Measurements from ENCODE around the gene NUAK1.

NUAK1 gene

GRCh38 chr12:106063826-106064720 lies 74.7 kb downstream of the NUAK1 start:
- DNase-seq (ENCODE audit: low read depth in 2 of 2), result no peak

- DNase-seq (ENCODE audit: low read depth in 2 of 2), result no peak
Measured at GRCh38 chr12:106062693-106063092, 76.1 kb downstream of the NUAK1 start.

GRCh38 chr12:106058256-106059182 lies 80.2 kb downstream of the NUAK1 start:
- DNase-seq (ENCODE audit: low read depth in 2 of 2), result no peak

GRCh38 chr12:106054049-106054448 lies 84.7 kb downstream of the NUAK1 start:
- no peak for DNase-seq (ENCODE audit: low read depth in 2 of 2)

- DNase-seq (ENCODE audit: low read depth in 2 of 2), result no peak
Measured at GRCh38 chr12:106051853-106052531, 86.8 kb downstream of the NUAK1 start.

GRCh38 chr12:106049546-106049945 lies 89.2 kb downstream of the NUAK1 start:
- no peak for DNase-seq (ENCODE audit: low read depth in 2 of 2)

GRCh38 chr12:106049105-106049504 lies 89.6 kb downstream of the NUAK1 start:
- DNase-seq (ENCODE audit: low read depth in 2 of 2), result no peak

GRCh38 chr12:106048676-106049075 lies 90.1 kb downstream of the NUAK1 start:
- DNase-seq (ENCODE audit: low read depth in 2 of 2), result no peak

GRCh38 chr12:106048016-106048415 lies 90.7 kb downstream of the NUAK1 start:
- no peak for DNase-seq (ENCODE audit: low read depth in 2 of 2)

GRCh38 chr12:106046947-106047346 lies 91.8 kb downstream of the NUAK1 start:
- DNase-seq (ENCODE audit: low read depth in 2 of 2), result no peak

GRCh38 chr12:106046301-106046846 lies 92.4 kb downstream of the NUAK1 start:
- DNase-seq (ENCODE audit: low read depth in 2 of 2), result no peak

GRCh38 chr12:106045251-106045674 lies 93.5 kb downstream of the NUAK1 start:
- no peak for DNase-seq (ENCODE audit: low read depth in 2 of 2)

GRCh38 chr12:106044773-106045172 lies 94.0 kb downstream of the NUAK1 start:
- DNase-seq (ENCODE audit: low read depth in 2 of 2), result no peak

- no peak for DNase-seq (ENCODE audit: low read depth in 2 of 2)
Measured at GRCh38 chr12:106042037-106042436, 96.7 kb downstream of the NUAK1 start.

- no peak for DNase-seq (ENCODE audit: low read depth in 2 of 2)
Measured at GRCh38 chr12:106040521-106040920, 98.2 kb downstream of the NUAK1 start.

GRCh38 chr12:106039646-106040404 lies 98.9 kb downstream of the NUAK1 start:
- DNase-seq (ENCODE audit: low read depth in 2 of 2), result no peak

GRCh38 chr12:106039242-106039641 lies 99.5 kb downstream of the NUAK1 start:
- DNase-seq (ENCODE audit: low read depth in 2 of 2), result no peak

GRCh38 chr12:106037524-106038298 lies 101.0 kb downstream of the NUAK1 start:
- no peak for DNase-seq (ENCODE audit: low read depth in 2 of 2)

- DNase-seq (ENCODE audit: low read depth in 2 of 2), result no peak
Measured at GRCh38 chr12:106035421-106035820, 103.3 kb downstream of the NUAK1 start.

GRCh38 chr12:106034316-106034715 lies 104.4 kb downstream of the NUAK1 start:
- DNase-seq (ENCODE audit: low read depth in 2 of 2), result no peak
